K562 (cell line): ENCODE data around the gene PTPRB. TPM values are rescaled to one million over a fixed set of nuclear protein-coding genes. Genes with fewer than 3 reads are reported as not detected.

Source experiments
- ATAC-seq: fragments of 200-7000 bp; cut with Tn5 transposase; 3 replicates; pipeline ENCODE4 v1.9.1; 2020; ENCODE audit warnings: moderate library complexity
- BruUV-seq: library from RNA; stranded (reverse); fragments of 400-500 nt; replicated peaks from 2 replicates; lab custom pipeline; 2021; lab: Mats Ljungman, UMichigan
- CTCF ChIA-PET: fragments of 300-600 bp; formaldehyde crosslinking; extraction: SDS; loops from one replicate; lab custom pipeline; 2021; ENCODE audit warnings: low intra/inter-chr PET ratio; lab: Yijun Ruan, JAX
- POLR2A ChIA-PET: fragments of 300-600, 350-650 bp; sonication (Branson Sonifier 250); formaldehyde crosslinking; extraction: SDS; loops from one replicate; lab custom pipeline; 2021; ENCODE audit warnings: antibody characterized with exemption, inconsistent platforms; lab: Yijun Ruan, JAX
- DNase-seq, 4 experiments: peaks; one replicate each; pipeline versions ENCODE4 v3.0.0 to v3.0.0-alpha.2; 2011 to 2018; ENCODE audit warnings: low spot score in 3 of 4, mixed read lengths in 3 of 4; ENCODE audit errors: extremely low read depth in 1 of 4
- FAIRE-seq: peaks from 2 replicates; lab custom pipeline; 2011; peaks lifted over from hg19 to GRCh38; lab: Jason Lieb, UNC
- H2AFZ ChIP-seq: 2 replicates; pipeline ENCODE4 v1.6.0; 2011; ENCODE audit warnings: low read depth, low read length, control low read depth, inconsistent platforms
- H3K27ac ChIP-seq: fragments of 200-600 bp; 3 replicates; pipeline ENCODE4 v1.8.0; 2011; ENCODE audit warnings: low read depth, mild to moderate bottlenecking, control low read depth, inconsistent platforms, low read length, moderate library complexity, mixed read lengths; ENCODE audit errors: extremely low read depth
- H3K27me3 ChIP-seq, 2 experiments: fragments of 300-600 bp in 1 of 2; 2 replicates in 1 of 2; 3 replicates in 1 of 2; pipeline versions ENCODE4 v1.6.0 to v1.8.0; 2011; ENCODE audit warnings: inconsistent platforms in 2 of 2, low read length in 2 of 2, mild to moderate bottlenecking in 1 of 2, mixed read lengths in 1 of 2, moderate library complexity in 1 of 2; ENCODE audit not compliant: control insufficient read depth in 2 of 2, insufficient read depth in 2 of 2
- H3K36me3 ChIP-seq: fragments of 300-600 bp; 3 replicates; pipeline ENCODE4 v1.8.0; 2011; ENCODE audit warnings: mild to moderate bottlenecking, low read length, inconsistent platforms; ENCODE audit not compliant: control insufficient read depth, insufficient read depth
- H3K4me1 ChIP-seq, 2 experiments: fragments of 200-600 bp in 1 of 2; replicated peaks in 1 of 2; 2 replicates in 1 of 2; 3 replicates in 1 of 2; pipeline versions ENCODE4 v1.5.1 to v1.8.0; 2011; ENCODE audit warnings: inconsistent platforms in 2 of 2, low read length in 2 of 2, mild to moderate bottlenecking in 1 of 2, mixed read lengths in 1 of 2, moderate library complexity in 1 of 2; ENCODE audit not compliant: control insufficient read depth in 2 of 2, insufficient read depth in 2 of 2
- H3K4me2 ChIP-seq: 2 replicates; pipeline ENCODE4 v1.6.1; 2011; ENCODE audit warnings: low read length, control low read depth, inconsistent platforms, mixed read lengths; ENCODE audit not compliant: insufficient read depth
- H3K4me3 ChIP-seq: fragments of 200-600 bp; sonication (generic), shearing (Covaris generic); 2 replicates; pipeline ENCODE4 v1.5.1; 2016; ENCODE audit warnings: control low read depth, inconsistent platforms
- H3K79me2 ChIP-seq: fragments of 200-600 bp; 3 replicates; pipeline ENCODE4 v1.8.0; 2011; ENCODE audit warnings: low read length, inconsistent platforms; ENCODE audit not compliant: control insufficient read depth, insufficient read depth
- H3K9ac ChIP-seq, 2 experiments: 2 replicates each; pipeline versions ENCODE4 v1.6.0 to v1.6.1; 2011; ENCODE audit warnings: low read depth in 2 of 2, low read length in 2 of 2, control low read depth in 1 of 2, inconsistent platforms in 1 of 2, mild to moderate bottlenecking in 1 of 2, mixed read lengths in 1 of 2; ENCODE audit not compliant: insufficient read depth in 1 of 2
- H3K9me1 ChIP-seq: one replicate; pipeline ENCODE4 v1.6.0; 2011; ENCODE audit warnings: inconsistent platforms, mild to moderate bottlenecking, low read length, moderate library complexity; ENCODE audit not compliant: control insufficient read depth, insufficient read depth
- H3K9me3 ChIP-seq: replicated peaks from 2 replicates; pipeline ENCODE4 v1.5.1; 2011; ENCODE audit warnings: low read depth, low read length, inconsistent platforms; ENCODE audit not compliant: control insufficient read depth, insufficient read depth
- H4K20me1 ChIP-seq: replicated peaks from 2 replicates; pipeline ENCODE4 v1.6.1; 2011; ENCODE audit warnings: low read length, inconsistent platforms, mixed read lengths; ENCODE audit not compliant: control insufficient read depth, insufficient read depth
- CBFA2T3 ChIP-seq: fragments of 450-650 bp; IDR thresholded peaks from 2 replicates; pipeline ENCODE4 v1.6.1; 2017
- CBX8 ChIP-seq: fragments of 200-600 bp; sonication (generic); IDR thresholded peaks from 2 replicates; pipeline ENCODE4 v1.6.1; 2012; ENCODE audit warnings: borderline replicate concordance, mixed run types, low read depth, mild to moderate bottlenecking, moderate library complexity, mixed read lengths, low read length, control low read depth, inconsistent platforms; ENCODE audit not compliant: poor library complexity, severe bottlenecking; ENCODE audit errors: extremely low read depth
- E4F1 ChIP-seq: fragments of 250-450 bp; sonication (Bioruptor Pico); IDR thresholded peaks from 2 replicates; pipeline ENCODE4 v1.5.0; 2021; ENCODE audit warnings: mild to moderate bottlenecking, borderline replicate concordance
- EZH2 ChIP-seq: IDR thresholded peaks from 2 replicates; pipeline ENCODE4 v1.6.1; 2012; ENCODE audit warnings: low read depth, mild to moderate bottlenecking, inconsistent platforms, low read length, borderline replicate concordance
- HEY1 ChIP-seq: fragments of 250-450 bp; sonication (Bioruptor Pico); IDR thresholded peaks from 2 replicates; pipeline ENCODE4 v1.5.0; 2020; ENCODE audit warnings: mild to moderate bottlenecking, moderate library complexity, borderline replicate concordance
- MAZ ChIP-seq, 2 experiments: fragments of 450-650 bp in 1 of 2; sonication (generic) in 1 of 2; formaldehyde crosslinking; IDR thresholded peaks in 1 of 2; conservative IDR thresholded peaks in 1 of 2; 2 replicates each; pipeline versions ENCODE4 v1.4.0 to v1.5.0; 2020; ENCODE audit warnings: mild to moderate bottlenecking in 1 of 2, missing genetic modification reagents in 1 of 2
- RUNX1 ChIP-seq: sonication (generic); IDR thresholded peaks from 2 replicates; pipeline ENCODE4 v1.6.1; 2016; ENCODE audit warnings: antibody characterized with exemption, low read depth
- SAP30 ChIP-seq: fragments of 200-600 bp; sonication (generic); IDR thresholded peaks from 2 replicates; pipeline ENCODE4 v1.6.1; 2012; ENCODE audit warnings: borderline replicate concordance, low read depth, mild to moderate bottlenecking, moderate library complexity, low read length, control low read depth, inconsistent platforms; ENCODE audit not compliant: insufficient read depth, poor library complexity, severe bottlenecking
- TAF1 ChIP-seq: IDR thresholded peaks from 2 replicates; pipeline ENCODE4 v1.6.1; 2011; ENCODE audit warnings: mild to moderate bottlenecking, low read length, moderate library complexity; ENCODE audit not compliant: insufficient read depth, control insufficient read depth, severe bottlenecking; ENCODE audit errors: extremely low read depth
- TFAM ChIP-seq: fragments of 250-450 bp; sonication (Bioruptor Pico); conservative IDR thresholded peaks from 2 replicates; pipeline ENCODE4 v1.5.0; 2021; ENCODE audit warnings: mild to moderate bottlenecking, moderate library complexity
- U2AF1 ChIP-seq: fragments of 200-400 bp; formaldehyde crosslinking; optimal IDR thresholded peaks from 2 replicates; pipeline ENCODE3; 2017; ENCODE audit warnings: mild to moderate bottlenecking, low read depth, low read length, moderate library complexity
- ZBED1 ChIP-seq: IDR thresholded peaks from 2 replicates; pipeline ENCODE4 v1.6.1; 2014
- ZC3H11A ChIP-seq: IDR thresholded peaks from 2 replicates; pipeline ENCODE4 v1.6.1; 2012; ENCODE audit warnings: low read depth, low read length, improper control_type of control experiment
- ZNF175 ChIP-seq: fragments of 200-800 bp; sonication (Bioruptor generic); IDR thresholded peaks from 2 replicates; pipeline ENCODE4 v1.6.1; 2016; ENCODE audit warnings: low read depth, mild to moderate bottlenecking, missing genetic modification characterization, missing compliant biosample characterization
- ZNF449 ChIP-seq: fragments of 250-450 bp; sonication (Bioruptor Pico); IDR thresholded peaks from 2 replicates; pipeline ENCODE4 v1.8.0; 2022; ENCODE audit warnings: moderate library complexity, mild to moderate bottlenecking, inconsistent platforms
- ZNF583 ChIP-seq: fragments of 250-450 bp; sonication (Bioruptor Pico); IDR thresholded peaks from 2 replicates; pipeline ENCODE4 v1.4.0; 2020
- WGBS: fragments of 100-300 bp; shearing (Covaris generic); methylation state at CpG from one replicate; pipeline ENCODE4 v1.1.6; 2016; ENCODE audit warnings: low coverage, mixed read lengths; ENCODE audit not compliant: insufficient coverage; ENCODE audit errors: missing lambda C conversion rate; 5-methylcytosine and 5-hydroxymethylcytosine counted together
- in situ Hi-C: fragments of 300-500 bp; cut with MboI; formaldehyde crosslinking; loops from 4 replicates; pipeline ENCODE4 v1.15.0; 2018; ENCODE audit warnings: inconsistent platforms, mixed read lengths
- intact Hi-C: fragments of 100-400 bp; cut with micrococcal nuclease; formaldehyde crosslinking; loops from 2 replicates; pipeline ENCODE4 v1.14.2; 2022
- polyA plus RNA-seq, 8 experiments: library from polyadenylated mRNA; depleted of rRNA in 4 of 8; stranded (reverse) in 5 of 8; unstranded in 3 of 8; fragments of >200 nt; fragmentation: Nextera tagmentation in 2 of 8; fragmentation: Illumina TruSeq in 1 of 8; extraction: Ambion mirVana in 2 of 8; extraction: Trizol in 1 of 8; gene quantifications; 2 replicates each; pipeline versions ENCODE4 v1.2.1 to v1.2.3, GENCODE V29; 2011 to 2014; ENCODE audit warnings: inconsistent platforms in 1 of 8, missing spikeins in 1 of 8
- total RNA-seq, 7 experiments: library from RNA; depleted of rRNA in 6 of 7; stranded (reverse); fragments of >200 nt in 6 of 7; fragmentation: Illumina TruSeq in 2 of 7; extraction: Trizol in 2 of 7; gene quantifications; 2 replicates each; pipeline versions ENCODE4 v1.2.1 to v1.2.3, GENCODE V29; 2011 to 2021; ENCODE audit warnings: low replicate concordance in 1 of 7

PTPRB gene
- total and polyA plus RNA-seq, 9 of the 15 experiments (the other 6 are each of a cell fraction or from before 2014, with no cell fraction given): 0.46 to 5.9 (median 3.1) TPM

DNA sequence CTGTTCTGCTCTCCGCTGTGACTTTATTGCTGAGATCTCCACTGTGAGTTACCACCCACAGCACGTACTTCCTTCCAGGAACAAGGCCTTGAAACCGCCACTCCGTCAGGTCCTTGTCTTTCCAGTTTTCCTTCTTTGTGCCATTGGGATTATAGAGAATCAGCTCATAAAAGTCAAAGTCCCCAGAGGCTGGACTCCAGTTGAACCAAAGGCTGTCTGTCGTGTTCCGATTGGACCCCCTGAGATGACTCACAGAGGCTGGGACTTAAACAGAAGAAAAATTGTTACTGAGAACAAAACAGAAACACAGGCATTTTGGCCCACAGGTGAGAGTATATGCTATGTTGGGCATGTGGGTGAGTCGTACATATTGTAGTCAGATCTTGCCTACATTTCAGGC lies 76.6 kb downstream of the PTPRB start:
- Histone ChIP-seq H3K4me3 (no peak overlapping the region), H3K4me2 (no peak overlapping the region), H3K79me2 (no peaks in the 10 kb centered on the region), H3K27ac (no peak overlapping the region)
- in situ Hi-C loops: no loop called here
- no peak for DNase-seq
- TF ChIP-seq MAZ (CRISPR knock-in tag; conservative IDR thresholded peaks at IDR 0.05 in 1 of 2, IDR thresholded peaks at IDR 0.05 in 1 of 2): no peak
- no peak for TF ChIP-seq TAF1
- TF ChIP-seq ZNF449 (CRISPR knock-in tag): no peak
- no peak for TF ChIP-seq CBFA2T3
- no peak for TF ChIP-seq ZBED1
- no peak for TF ChIP-seq EZH2
- TF ChIP-seq ZC3H11A: no peak
- TF ChIP-seq HEY1 (CRISPR knock-in tag): no peak
- no peak for TF ChIP-seq TFAM (CRISPR knock-in tag)
- TF ChIP-seq CBX8: no peak
- no peak for TF ChIP-seq U2AF1
- no peak for TF ChIP-seq RUNX1
- no peak for TF ChIP-seq SAP30
- TF ChIP-seq ZNF175 (CRISPR knock-in tag): no peak
- no peak for TF ChIP-seq E4F1 (CRISPR knock-in tag)
- no peak for TF ChIP-seq ZNF583 (CRISPR knock-in tag)
- TF ChIP-seq, all 486 proteins: peak for 0
- Histone ChIP-seq H3K4me1 (peaks cover 0 to 2% of the 10 kb centered on the region in 2 experiments; a peak in 1 of 5 replicates), H2AFZ (no peak overlapping the region), H4K20me1 (no peaks in the 10 kb centered on the region; the same call in 1 of the 2 replicates), H3K9me3 (no peaks in the 10 kb centered on the region), H3K27me3 (no peaks in the 10 kb centered on the region), H3K36me3 (peaks cover 23% of the 10 kb centered on the region; the same call in 1 of the 3 replicates), H3K9ac (no peak overlapping the region), H3K9me1 (no peaks in the 10 kb centered on the region)
- no TSS peak for BruUV-seq
- ChIA-PET CTCF (no interaction called here), POLR2A (interaction anchor here (0.6 kb wide), 1 partner anchor 42 kb away, joined by 3 read pairs; no protein-coding TSS in a partner anchor)
- 86% methylated on average over 6 of the region's 7 CpGs for WGBS
- no peak for ATAC-seq
- FAIRE-seq: no peak
- intact Hi-C loops: no loop called here
